ENCODE results near the gene SLC22A15.

- TF ChIP-seq CTCF (IDR thresholded peaks at IDR 0.05) (no peak), POLR2A (IDR thresholded peaks at IDR 0.05; ENCODE audit: low read depth) (no peak), EP300 (IDR thresholded peaks at IDR 0.05) (no peak), POLR2AphosphoS5 (IDR thresholded peaks at IDR 0.05) (no peak)
Measured at GRCh38 chr1:116006486-116006964, 30.2 kb downstream of the SLC22A15 start.

Data from esophagus muscularis mucosa (tissue), 4 donors.